ENCODE results near the gene ZMPSTE24. TPM values are rescaled to one million over a fixed set of nuclear protein-coding genes. Genes with fewer than 3 reads are reported as not detected.

The ZMPSTE24 gene
- total RNA-seq, 1 experiment from 2014 or later, result 39.6 TPM

DNA sequence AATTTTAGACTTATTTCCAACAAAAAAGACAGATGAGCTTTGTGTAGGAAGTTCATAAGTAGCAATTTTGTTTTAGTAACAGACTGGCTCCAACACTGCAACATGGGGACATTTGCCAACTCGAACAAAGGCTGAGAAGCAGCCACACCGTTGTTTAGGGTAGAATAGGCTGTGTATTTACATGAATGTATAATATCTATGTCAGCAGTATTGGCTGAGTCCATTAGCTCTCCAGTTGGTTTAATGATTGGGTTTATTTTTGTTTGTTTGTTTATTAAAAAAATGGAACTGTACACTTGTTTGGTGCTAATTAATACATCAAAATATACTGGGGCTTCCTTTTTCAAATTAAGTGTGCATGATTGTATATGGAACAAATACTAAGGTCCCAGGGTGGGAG lies 17.6 kb upstream of the ZMPSTE24 start (continued):
- TF ChIP-seq REST (IDR thresholded peaks at IDR 0.05; ENCODE audit: low read depth) (no peak), ZBTB33 (IDR thresholded peaks at IDR 0.05; ENCODE audit: extremely low read depth, insufficient replicate concordance, low read length) (no peak)

GRCh38 chr1:40241362-40241761 lies 16.7 kb upstream of the ZMPSTE24 start:
- POLR2A ChIA-PET, result interaction anchor here (0.8 kb wide), 1 partner anchor 16 kb away, joined by 3 read pairs; no protein-coding TSS in a partner anchor
- Histone ChIP-seq H3K9me3 (ENCODE audit: control insufficient read depth in 1 of 2, insufficient read depth in 1 of 2, low read depth in 1 of 2, low read length in 2 of 2) (no peaks in the 10 kb centered on the region), H3K9me2 (ENCODE audit: insufficient read depth) (no peaks in the 10 kb centered on the region), H4K20me1 (ENCODE audit: insufficient read depth) (no peaks in the 10 kb centered on the region), H2AFZ (ENCODE audit: low read depth, low read length, poor library complexity, severe bottlenecking) (no peak overlapping the region), H3K79me2 (ENCODE audit: insufficient read depth, low read length) (no peaks in the 10 kb centered on the region), H3K36me3 (ENCODE audit: control insufficient read depth in 1 of 2, insufficient read depth in 2 of 2, low read length in 2 of 2) (peaks cover 11 to 20% of the 10 kb centered on the region in 2 experiments), H3K9ac (ENCODE audit: low read length) (no peak overlapping the region), H3K4me2 (ENCODE audit: low read length) (peak overlapping the region; percentile 48), H3K4me3 (replicated peaks in 1 of 2; ENCODE audit: low read depth in 1 of 2, low read length in 2 of 2) (no peak overlapping the region), H3K27ac (ENCODE audit: low read depth, low read length) (peak overlapping the region; percentile 46; the same call in 1 of the 2 replicates), H3K4me1 (ENCODE audit: control insufficient read depth in 1 of 2, insufficient read depth in 2 of 2, low read length in 2 of 2) (peaks cover 18 to 45% of the 10 kb centered on the region in 2 experiments), H3K27me3 (ENCODE audit: insufficient read depth, low read length) (no peaks in the 10 kb centered on the region)
- peak; percentile 4; the same call in 1 of the 2 replicates for ATAC-seq
- intact Hi-C loops (cut with micrococcal nuclease), result no loop called here
- RAD21 ChIA-PET (ENCODE audit: low non-redundant PET in 1 of 2, low total read pairs in 2 of 2, uncharacterized antibody in 2 of 2, unreplicated experiment in 2 of 2), result no interaction called here
- no peak for DNase-seq (ENCODE audit: low read depth, low spot score)
- BruUV-seq (replicated peaks), result no TSS peak
- CTCF ChIA-PET, result interaction anchor here (1.5 kb wide), 1 partner anchor 17 kb away, joined by 4 read pairs; no protein-coding TSS in a partner anchor
- TF ChIP-seq EGR1 (IDR thresholded peaks at IDR 0.05; ENCODE audit: low read depth) (no peak), CEBPB (IDR thresholded peaks at IDR 0.05; ENCODE audit: low read depth) (no peak), CTCF (IDR thresholded peaks at IDR 0.05 in 2 of 3, conservative IDR thresholded peaks at IDR 0.05 in 1 of 3; ENCODE audit: borderline replicate concordance in 1 of 3, insufficient read depth in 1 of 3, low read depth in 2 of 3, low read length in 2 of 3) (no peak), POLR2AphosphoS5 (IDR thresholded peaks at IDR 0.05; ENCODE audit: low read depth, low read length) (no peak), JUND (IDR thresholded peaks at IDR 0.05) (no peak), EZH2phosphoT487 (IDR thresholded peaks at IDR 0.05; ENCODE audit: borderline replicate concordance) (no peak), YY1 (IDR thresholded peaks at IDR 0.05; ENCODE audit: extremely low read depth, insufficient replicate concordance, low read depth, low read length) (no peak), ATF3 (IDR thresholded peaks at IDR 0.05) (no peak), CBX3 (IDR thresholded peaks at IDR 0.05; ENCODE audit: low read depth) (no peak)
